HG03558 (cell line): ENCODE measurements around the gene MTREX.

Experiments used
- ATAC-seq: cut with Tn5 transposase; IDR thresholded peaks from one replicate; pipeline ENCODE4 v1.9.1; 2021; ENCODE audit warnings: moderate number of reproducible peaks; ENCODE audit not compliant: unreplicated experiment; ENCODE audit errors: extremely low read depth

The MTREX gene

GRCh38 chr5:55324006-55324405 is 16.2 kb downstream of the MTREX start:
- no peak for ATAC-seq

- no peak for ATAC-seq
These were observed 17.1 kb downstream of the MTREX start for GRCh38 chr5:55324815-55325418.

- no peak for ATAC-seq
These were observed 17.8 kb downstream of the MTREX start for GRCh38 chr5:55325621-55326020.

GRCh38 chr5:55327281-55327680 is 19.5 kb downstream of the MTREX start:
- ATAC-seq: no peak

- no peak for ATAC-seq
These were observed 23.5 kb downstream of the MTREX start for GRCh38 chr5:55331321-55331720.

DNA sequence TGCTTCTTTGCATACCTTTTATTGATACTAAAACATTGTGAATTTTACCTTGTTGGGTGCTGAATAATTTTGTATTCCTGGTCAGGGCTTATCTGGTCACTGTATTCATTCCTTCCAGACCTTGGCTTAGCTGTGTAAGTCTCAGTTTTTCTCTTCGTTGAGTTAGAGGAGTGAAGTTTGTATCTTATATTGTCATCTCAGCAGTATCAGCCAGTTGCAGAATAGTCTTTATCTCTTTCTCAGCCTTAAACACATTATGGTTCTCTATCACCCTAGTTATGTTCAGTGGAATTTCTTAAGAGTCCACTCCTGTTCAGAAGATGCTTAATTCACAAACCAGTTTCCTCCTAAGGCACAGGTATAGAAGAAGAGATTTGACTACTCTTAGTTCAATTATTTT is 25.2 kb downstream of the MTREX start:
- no peak for ATAC-seq

DNA sequence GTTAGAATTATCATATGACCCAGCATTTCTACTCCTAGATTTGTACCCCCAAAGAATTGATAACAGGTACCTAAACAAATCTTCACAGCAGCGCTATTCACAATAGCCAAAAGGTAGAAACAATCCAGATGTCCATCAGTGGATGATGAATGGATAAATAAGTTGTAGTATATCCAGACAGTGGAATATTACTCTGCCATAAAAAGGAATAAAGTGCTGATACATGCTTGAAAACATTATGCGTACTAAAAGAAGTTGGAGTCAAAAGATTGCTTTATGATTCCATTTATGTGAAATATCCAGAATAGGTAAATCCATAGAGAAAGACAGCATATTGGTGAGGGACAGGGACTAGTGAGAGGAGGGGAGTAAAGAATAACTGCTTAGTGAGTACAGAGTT is 26.0 kb downstream of the MTREX start:
- no peak for ATAC-seq

DNA sequence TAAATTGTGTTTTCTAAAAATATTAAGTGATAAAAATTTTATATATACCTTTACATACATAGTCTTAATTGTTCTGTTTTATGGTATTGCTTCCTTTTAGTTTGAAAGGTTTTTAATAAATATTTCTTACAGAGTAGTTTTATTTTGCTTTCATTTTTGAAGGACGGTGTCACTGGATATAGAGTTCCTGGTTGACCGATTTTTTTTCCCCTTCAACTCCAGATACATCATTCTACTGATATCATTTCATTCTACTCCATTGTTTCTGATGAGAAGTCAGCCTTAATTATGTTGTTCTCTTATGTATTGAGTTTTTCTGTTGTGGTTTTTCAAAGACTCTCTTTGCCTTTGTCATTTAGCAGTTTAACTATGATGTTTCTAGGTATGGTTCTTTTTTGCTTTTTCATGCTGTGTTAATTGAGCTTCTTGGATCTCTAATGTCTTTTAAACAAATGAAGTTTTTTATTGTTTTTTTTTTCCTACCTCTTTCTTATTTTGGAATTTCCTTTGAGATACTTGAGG is 30.4 kb downstream of the MTREX start:
- no peak for ATAC-seq

DNA sequence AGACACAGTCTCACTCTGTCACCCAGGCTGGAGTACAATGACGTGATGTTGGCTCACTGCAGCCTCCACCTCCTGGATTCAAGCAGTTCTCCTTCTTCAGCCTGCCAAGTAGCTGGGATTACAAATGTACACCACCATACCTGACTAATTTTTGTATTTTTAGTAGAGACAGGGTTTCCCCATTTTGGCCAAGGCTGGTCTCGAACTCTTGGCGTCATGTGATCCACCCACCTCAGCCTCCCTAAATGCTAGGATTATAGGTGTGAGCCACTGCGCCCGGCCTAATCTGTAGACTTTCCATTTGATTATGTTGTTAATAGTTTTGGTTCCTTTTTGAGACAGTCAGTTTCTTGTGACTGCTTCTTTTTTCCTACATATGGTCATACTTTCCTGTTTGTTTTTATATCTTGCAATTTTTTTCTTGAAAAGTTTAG is 31.0 kb downstream of the MTREX start:
- ATAC-seq: no peak

DNA sequence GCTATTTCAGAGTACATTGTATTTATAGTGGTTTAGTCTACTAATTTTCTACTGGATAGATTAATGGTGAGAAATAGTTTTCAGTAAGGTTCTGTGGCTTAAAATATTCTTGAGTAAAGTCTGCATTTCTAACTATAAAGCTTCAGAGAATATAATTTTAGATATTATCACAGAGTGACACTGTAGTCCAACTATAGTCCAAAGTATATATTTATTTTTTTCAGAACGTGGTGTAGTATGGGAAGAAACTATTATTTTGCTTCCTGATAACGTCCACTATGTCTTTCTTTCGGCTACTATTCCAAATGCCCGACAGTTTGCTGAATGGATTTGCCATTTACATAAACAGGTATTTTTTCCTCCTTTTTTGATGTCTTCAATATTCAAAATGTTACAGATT is 35.3 kb downstream of the MTREX start:
- no peak for ATAC-seq

GRCh38 chr5:55343609-55344008 is 35.8 kb downstream of the MTREX start:
- no peak for ATAC-seq

DNA sequence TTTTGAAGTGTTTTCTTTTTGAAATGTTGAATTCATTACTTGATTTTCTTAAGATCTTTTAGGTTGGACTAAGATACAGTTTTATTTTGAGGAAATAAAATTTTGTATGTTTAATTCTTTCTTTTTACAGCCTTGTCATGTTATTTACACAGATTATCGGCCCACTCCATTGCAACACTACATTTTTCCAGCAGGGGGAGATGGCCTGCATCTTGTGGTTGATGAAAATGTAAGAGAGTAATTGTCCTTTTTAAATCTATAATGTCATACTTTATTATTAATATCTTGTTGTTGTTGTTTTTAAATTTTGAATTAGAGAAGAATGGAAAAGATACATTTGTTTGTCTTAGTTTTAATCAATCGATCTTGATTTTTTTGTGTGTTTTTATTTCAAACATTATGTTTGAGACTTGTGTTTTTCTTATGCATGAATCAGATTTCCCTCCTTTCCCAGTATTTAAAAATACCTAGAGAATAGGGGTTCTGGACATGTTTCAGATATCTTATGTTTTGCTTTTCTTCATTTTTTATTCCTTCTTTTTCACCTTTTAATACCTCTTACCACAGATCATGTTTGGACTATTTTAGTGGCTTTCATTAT is 36.7 kb downstream of the MTREX start:
- no peak for ATAC-seq

DNA sequence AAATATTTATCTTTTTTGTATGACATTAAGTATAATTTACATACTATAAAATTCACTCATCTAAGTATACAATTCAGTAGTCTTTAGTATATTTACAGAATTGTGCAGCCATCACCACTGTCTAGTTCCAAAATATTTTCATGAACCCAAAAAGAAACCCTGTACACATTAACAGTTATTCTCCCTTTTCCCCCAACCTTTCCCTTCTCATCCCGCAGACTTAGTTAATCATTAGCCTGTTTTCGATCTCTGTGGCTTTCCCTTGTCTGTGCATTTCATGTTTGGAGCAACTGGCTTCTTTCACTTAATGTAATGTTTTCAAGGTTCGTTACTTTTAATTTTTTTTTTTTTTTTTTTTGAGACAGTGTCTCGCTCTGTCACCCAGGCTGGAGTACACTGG is 37.5 kb downstream of the MTREX start:
- no peak for ATAC-seq

- no peak for ATAC-seq
These were observed 40.0 kb downstream of the MTREX start for GRCh38 chr5:55347786-55348185.

DNA sequence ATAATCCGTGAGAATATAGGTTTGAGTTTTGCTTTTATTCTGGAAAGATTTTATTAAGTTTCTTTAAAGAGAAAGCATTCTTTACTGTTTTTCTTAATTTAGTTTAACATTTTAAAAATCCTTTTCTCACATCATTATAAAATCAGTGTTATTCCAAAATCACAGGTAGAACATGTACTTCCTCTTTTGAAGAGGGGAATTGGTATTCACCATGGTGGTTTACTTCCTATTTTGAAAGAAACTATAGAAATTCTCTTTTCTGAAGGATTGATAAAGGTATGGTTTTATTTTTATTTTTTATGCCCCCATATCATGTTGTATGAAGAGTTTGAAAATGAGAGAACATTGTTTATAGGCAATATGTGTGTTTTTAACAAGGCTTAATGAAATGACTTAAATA is 43.0 kb downstream of the MTREX start:
- no peak for ATAC-seq

DNA sequence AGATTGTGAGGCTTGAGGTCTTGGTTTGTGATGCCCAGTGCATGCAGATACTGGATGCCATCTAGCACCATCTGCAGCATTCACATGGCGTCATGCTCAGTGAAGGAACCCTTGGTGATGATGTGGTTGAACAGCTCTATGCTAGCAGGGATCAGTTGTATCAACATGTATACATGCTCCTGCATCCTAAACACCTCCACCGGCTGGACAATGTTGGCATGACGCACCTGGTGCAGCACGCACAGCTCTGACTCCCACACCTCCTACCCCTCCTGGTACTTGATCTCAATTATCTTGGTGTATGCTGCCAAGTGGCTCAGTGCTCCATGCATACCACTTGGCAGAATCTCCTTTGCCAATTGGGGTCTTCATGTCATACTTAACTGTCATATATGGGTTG is 49.1 kb downstream of the MTREX start:
- no peak for ATAC-seq

GRCh38 chr5:55360190-55360589 is 52.4 kb downstream of the MTREX start:
- ATAC-seq: no peak

DNA sequence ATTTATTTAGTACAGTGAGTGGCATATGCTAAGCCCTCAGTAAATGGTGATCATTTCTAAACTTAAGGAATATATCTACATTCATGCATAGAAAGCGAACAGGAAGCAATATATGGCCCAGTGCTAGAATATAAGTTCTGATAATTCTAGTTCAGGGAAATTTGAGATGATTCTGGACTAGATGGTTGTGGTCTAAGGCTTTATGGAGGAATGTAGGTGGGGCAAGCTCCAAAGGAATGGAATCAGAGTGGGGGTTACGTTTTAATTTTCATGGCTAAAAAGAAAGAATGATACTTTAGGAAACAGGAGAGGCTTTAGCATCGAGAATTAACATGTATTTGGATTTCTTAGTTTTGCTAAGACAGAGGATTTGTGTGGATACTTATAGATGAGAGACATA is 56.1 kb downstream of the MTREX start:
- no peak for ATAC-seq

DNA sequence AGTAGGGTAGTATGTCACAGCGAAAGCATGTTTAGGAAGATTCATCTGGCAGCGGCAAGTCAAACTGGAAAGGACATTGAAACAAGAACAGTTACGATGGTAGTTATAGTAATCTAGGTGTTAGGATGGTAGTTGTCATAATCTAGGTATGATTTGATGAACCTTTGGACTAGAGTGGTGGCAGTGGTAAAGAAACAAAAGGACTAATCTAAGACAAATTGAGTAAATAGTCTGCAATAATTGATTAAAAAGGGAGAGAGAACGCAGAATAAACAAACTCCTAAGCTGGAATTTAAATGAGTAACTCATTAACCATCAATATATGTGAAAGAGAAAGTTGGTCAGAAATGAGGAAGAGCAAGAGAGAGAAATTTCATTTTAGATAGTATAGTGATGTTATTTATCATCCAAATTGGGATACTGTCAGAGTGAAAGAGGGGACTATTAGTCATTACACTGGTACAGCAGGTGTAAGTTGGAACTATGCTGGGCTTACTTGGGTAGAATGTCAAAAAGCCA is 56.8 kb downstream of the MTREX start:
- peak; percentile 97 for ATAC-seq

GRCh38 chr5:55370291-55370925 is 62.6 kb downstream of the MTREX start:
- no peak for ATAC-seq

GRCh38 chr5:55371145-55371544 is 63.4 kb downstream of the MTREX start:
- ATAC-seq: no peak
